Mesenchymal stem cell (in vitro differentiated cells and primary cell): ENCODE measurements around the gene INSIG1.

Experiments
- DNase-seq: peaks from one replicate; pipeline ENCODE4 v3.0.0-alpha.2; 2013
- H2AFZ ChIP-seq: one replicate; pipeline ENCODE4 v1.6.1; 2013; ENCODE audit warnings: low read depth, mild to moderate bottlenecking, control low read depth, inconsistent platforms, low read length, moderate library complexity
- H2AK5ac ChIP-seq: 2 replicates; pipeline ENCODE4 v1.6.1; 2013; ENCODE audit warnings: low read length, moderate library complexity, mild to moderate bottlenecking, inconsistent platforms; ENCODE audit not compliant: severe bottlenecking
- H2BK120ac ChIP-seq: one replicate; pipeline ENCODE4 v1.6.1; 2013; ENCODE audit warnings: low read depth, mild to moderate bottlenecking, inconsistent platforms, low read length, moderate library complexity
- H2BK12ac ChIP-seq, 2 experiments: one replicate each; pipeline ENCODE4 v1.6.1; 2013; ENCODE audit warnings: inconsistent platforms in 2 of 2, low read length in 2 of 2, mild to moderate bottlenecking in 2 of 2, moderate library complexity in 2 of 2, control low read depth in 1 of 2
- H2BK15ac ChIP-seq: one replicate; pipeline ENCODE4 v1.6.1; 2013; ENCODE audit warnings: mild to moderate bottlenecking, low read depth, inconsistent platforms; ENCODE audit not compliant: poor library complexity, severe bottlenecking
- H2BK5ac ChIP-seq: 2 replicates; pipeline ENCODE4 v1.6.1; 2013; ENCODE audit warnings: low read depth, mild to moderate bottlenecking, low read length, control low read depth, inconsistent platforms; ENCODE audit not compliant: poor library complexity, severe bottlenecking
- H3K14ac ChIP-seq, 2 experiments: one replicate each; pipeline ENCODE4 v1.6.1; 2013; ENCODE audit warnings: inconsistent platforms in 2 of 2, low read length in 2 of 2, control low read depth in 1 of 2, mild to moderate bottlenecking in 1 of 2, moderate library complexity in 1 of 2
- H3K18ac ChIP-seq, 2 experiments: one replicate each; pipeline ENCODE4 v1.6.1; 2013; ENCODE audit warnings: inconsistent platforms in 2 of 2, low read length in 2 of 2, control low read depth in 1 of 2, low read depth in 1 of 2, mild to moderate bottlenecking in 1 of 2
- H3K23ac ChIP-seq, 2 experiments: one replicate each; pipeline ENCODE4 v1.6.1; 2013; ENCODE audit warnings: inconsistent platforms in 2 of 2, low read length in 2 of 2, mild to moderate bottlenecking in 2 of 2, moderate library complexity in 2 of 2, control low read depth in 1 of 2
- H3K27ac ChIP-seq: 2 replicates; pipeline ENCODE4 v1.5.1; 2013; ENCODE audit warnings: mild to moderate bottlenecking, moderate library complexity, low read length, control low read depth, inconsistent platforms; ENCODE audit not compliant: poor library complexity, severe bottlenecking
- H3K27me3 ChIP-seq, 2 experiments: 2 replicates each; pipeline versions ENCODE4 v1.6.1 to v1.7.0; 2013; ENCODE audit warnings: low read length in 2 of 2, mild to moderate bottlenecking in 2 of 2, moderate library complexity in 2 of 2, control low read depth in 1 of 2, inconsistent platforms in 1 of 2; ENCODE audit not compliant: control insufficient read depth in 1 of 2, insufficient read depth in 1 of 2
- H3K36me3 ChIP-seq, 2 experiments: 2 replicates each; pipeline versions ENCODE4 v1.6.1 to v1.7.0; 2013; ENCODE audit warnings: low read length in 2 of 2, control low read depth in 1 of 2, inconsistent platforms in 1 of 2, low read depth in 1 of 2, mild to moderate bottlenecking in 1 of 2; ENCODE audit not compliant: insufficient read depth in 2 of 2, control insufficient read depth in 1 of 2
- H3K4ac ChIP-seq, 2 experiments: one replicate each; pipeline ENCODE4 v1.6.1; 2013; ENCODE audit warnings: inconsistent platforms in 2 of 2, low read length in 2 of 2, mild to moderate bottlenecking in 2 of 2, moderate library complexity in 2 of 2, control low read depth in 1 of 2, low read depth in 1 of 2
- H3K4me1 ChIP-seq: 2 replicates; pipeline ENCODE4 v1.6.1; 2013; ENCODE audit warnings: low read depth, low read length, control low read depth; ENCODE audit not compliant: control insufficient read depth, insufficient read depth
- H3K4me2 ChIP-seq: 2 replicates; pipeline ENCODE4 v1.6.1; 2013; ENCODE audit warnings: low read length, mild to moderate bottlenecking, inconsistent platforms; ENCODE audit not compliant: poor library complexity, severe bottlenecking
- H3K4me3 ChIP-seq, 2 experiments: 2 replicates each; pipeline versions ENCODE4 v1.5.1 to v1.7.0; 2013; ENCODE audit warnings: low read length in 2 of 2, mild to moderate bottlenecking in 2 of 2, control low read depth in 1 of 2, low read depth in 1 of 2; ENCODE audit not compliant: insufficient read depth in 1 of 2
- H3K79me1 ChIP-seq: replicated peaks from 2 replicates; pipeline ENCODE4 v1.6.1; 2013; ENCODE audit warnings: mild to moderate bottlenecking, control low read depth, low read length, inconsistent platforms; ENCODE audit not compliant: poor library complexity, severe bottlenecking
- H3K9ac ChIP-seq: 2 replicates; pipeline ENCODE4 v1.7.0; 2013; ENCODE audit warnings: mild to moderate bottlenecking, low read length, moderate library complexity
- H3K9me3 ChIP-seq: 2 replicates; pipeline ENCODE4 v1.7.0; 2013; ENCODE audit warnings: mild to moderate bottlenecking, low read length; ENCODE audit not compliant: control insufficient read depth
- H4K8ac ChIP-seq: one replicate; pipeline ENCODE4 v1.6.1; 2013; ENCODE audit warnings: inconsistent platforms, mild to moderate bottlenecking, low read length, moderate library complexity
- H4K91ac ChIP-seq: one replicate; pipeline ENCODE4 v1.6.1; 2013; ENCODE audit warnings: mild to moderate bottlenecking, low read length, inconsistent platforms
- WGBS: methylation state at CpG from one replicate; pipeline ENCODE4 v1.1.7; 2013; ENCODE audit warnings: mixed read lengths; 5-methylcytosine and 5-hydroxymethylcytosine counted together

INSIG1 gene

DNA sequence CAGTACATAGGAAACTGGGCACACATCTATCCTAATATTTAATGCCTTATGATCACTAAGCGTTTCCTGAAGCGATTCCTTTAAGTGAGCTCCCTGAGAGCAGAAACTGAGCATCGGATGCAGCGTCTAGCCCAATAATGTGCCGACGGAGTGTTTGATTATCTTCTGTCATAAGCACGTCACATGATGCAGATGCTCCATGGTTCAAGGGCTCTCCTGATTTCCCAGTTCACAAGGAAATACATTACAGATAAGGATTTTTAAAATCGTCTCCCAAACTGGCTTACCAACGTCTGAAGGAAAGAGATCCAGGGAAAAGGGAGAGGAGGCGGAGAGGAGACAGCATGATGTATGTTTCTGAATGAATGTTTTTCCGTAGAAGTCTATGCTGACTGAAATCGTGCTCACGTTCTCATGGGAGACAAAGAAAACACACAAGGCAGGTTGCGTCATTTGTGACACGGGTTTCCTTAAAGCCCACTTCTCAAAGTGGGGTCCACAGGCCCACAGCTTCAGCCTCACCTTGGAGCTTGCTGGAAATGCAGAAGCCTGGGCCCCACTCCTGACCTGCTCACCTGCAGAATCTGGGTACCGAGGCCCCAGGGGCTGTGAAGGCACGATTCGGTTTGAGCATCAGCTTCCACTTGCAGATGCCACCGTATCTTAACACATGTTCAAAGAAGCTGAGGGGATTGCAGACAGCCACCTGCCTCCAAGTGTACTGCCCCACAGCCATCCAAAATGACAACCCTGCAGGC, 21.5 kb upstream of the INSIG1 start:
- no peak overlapping the region for H2BK12ac ChIP-seq
- no peak overlapping the region for H3K9ac ChIP-seq
- H3K18ac ChIP-seq, result no peak overlapping the region
- no peak overlapping the region for H2BK120ac ChIP-seq
- no peak for DNase-seq
- no peak overlapping the region for H3K4ac ChIP-seq
- H3K23ac ChIP-seq, result no peak overlapping the region
- no peak overlapping the region for H3K14ac ChIP-seq
- H4K8ac ChIP-seq, result no peak overlapping the region
- H2AK5ac ChIP-seq, result no peak overlapping the region
- WGBS, result 90% methylated on average over 19 of the region's 19 CpGs
- H3K9me3 ChIP-seq, result no peaks in the 10 kb centered on the region
- H3K27me3 ChIP-seq, result peaks cover 2 to 23% of the 10 kb centered on the region in 2 experiments
- H3K4me3 ChIP-seq, result no peak overlapping the region
- no peak overlapping the region for H3K4me2 ChIP-seq
- no peak overlapping the region for H2BK15ac ChIP-seq
- no peaks in the 10 kb centered on the region for H3K36me3 ChIP-seq
- no peaks in the 10 kb centered on the region for H3K79me1 ChIP-seq
- no peak overlapping the region for H2BK5ac ChIP-seq
- H2AFZ ChIP-seq, result no peak overlapping the region
- no peak overlapping the region for H4K91ac ChIP-seq
- no peak overlapping the region for H3K27ac ChIP-seq
- H3K4me1 ChIP-seq, result no peaks in the 10 kb centered on the region

DNA sequence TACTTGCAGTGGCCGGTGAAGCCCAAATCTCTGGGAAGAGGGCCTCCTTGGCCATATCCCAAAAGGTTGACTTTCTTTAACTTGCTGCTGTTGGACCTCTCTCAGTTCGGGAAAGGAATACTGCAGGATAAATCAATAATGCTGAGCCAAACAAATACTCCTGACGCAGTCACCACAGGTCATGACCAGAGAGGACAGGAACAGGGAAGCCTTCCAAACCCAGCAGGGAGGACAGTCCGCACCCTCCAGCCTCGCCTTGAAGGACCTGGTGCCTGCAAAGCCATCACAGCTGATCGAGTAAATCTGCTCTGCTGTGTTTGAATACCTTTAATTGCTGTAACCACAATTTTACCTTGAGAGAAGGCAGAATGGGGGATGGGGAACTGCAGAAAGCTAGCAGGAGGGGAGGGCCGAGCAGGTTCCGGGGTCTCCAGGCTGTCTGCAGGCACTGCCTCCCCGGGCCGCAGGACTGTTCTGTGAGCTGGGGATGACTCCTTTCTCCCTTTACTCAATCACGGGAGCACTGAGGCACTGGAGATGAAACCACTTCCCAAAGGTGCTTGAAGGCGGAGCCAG, 20.8 kb upstream of the INSIG1 start:
- Histone ChIP-seq H2BK120ac (no peak overlapping the region), H2BK12ac (no peak overlapping the region), H3K4me1 (no peaks in the 10 kb centered on the region), H3K18ac (no peak overlapping the region), H2AFZ (no peak overlapping the region), H3K36me3 (no peaks in the 10 kb centered on the region), H3K79me1 (no peaks in the 10 kb centered on the region), H3K4me2 (no peak overlapping the region), H3K27ac (no peak overlapping the region), H3K9me3 (no peaks in the 10 kb centered on the region), H3K14ac (no peak overlapping the region), H3K27me3 (peaks cover 5 to 28% of the 10 kb centered on the region in 2 experiments), H2BK5ac (no peak overlapping the region), H2AK5ac (no peak overlapping the region), H3K4ac (no peak overlapping the region), H4K91ac (no peak overlapping the region), H3K4me3 (no peak overlapping the region), H3K9ac (no peak overlapping the region), H2BK15ac (no peak overlapping the region), H4K8ac (no peak overlapping the region), H3K23ac (no peak overlapping the region)
- DNase-seq, result no peak
- WGBS, result 89% methylated on average over 10 of the region's 12 CpGs

- Histone ChIP-seq H2BK120ac (no peak overlapping the region), H3K79me1 (no peaks in the 10 kb centered on the region), H3K9ac (no peak overlapping the region), H4K91ac (no peak overlapping the region), H3K4me1 (no peaks in the 10 kb centered on the region), H3K18ac (no peak overlapping the region), H3K27ac (no peak overlapping the region), H2BK15ac (no peak overlapping the region), H3K27me3 (peaks cover 5 to 28% of the 10 kb centered on the region in 2 experiments), H2BK5ac (no peak overlapping the region), H2AK5ac (no peak overlapping the region), H4K8ac (no peak overlapping the region), H3K36me3 (no peaks in the 10 kb centered on the region), H3K4ac (no peak overlapping the region), H3K23ac (no peak overlapping the region), H3K4me3 (no peak overlapping the region), H2AFZ (no peak overlapping the region), H3K4me2 (no peak overlapping the region), H2BK12ac (no peak overlapping the region), H3K14ac (no peak overlapping the region), H3K9me3 (no peaks in the 10 kb centered on the region)
- 91% methylated on average over 8 of the region's 10 CpGs for WGBS
- no peak for DNase-seq
Measured at GRCh38 chr7:155277385-155277994, 20.2 kb upstream of the INSIG1 start.

DNA sequence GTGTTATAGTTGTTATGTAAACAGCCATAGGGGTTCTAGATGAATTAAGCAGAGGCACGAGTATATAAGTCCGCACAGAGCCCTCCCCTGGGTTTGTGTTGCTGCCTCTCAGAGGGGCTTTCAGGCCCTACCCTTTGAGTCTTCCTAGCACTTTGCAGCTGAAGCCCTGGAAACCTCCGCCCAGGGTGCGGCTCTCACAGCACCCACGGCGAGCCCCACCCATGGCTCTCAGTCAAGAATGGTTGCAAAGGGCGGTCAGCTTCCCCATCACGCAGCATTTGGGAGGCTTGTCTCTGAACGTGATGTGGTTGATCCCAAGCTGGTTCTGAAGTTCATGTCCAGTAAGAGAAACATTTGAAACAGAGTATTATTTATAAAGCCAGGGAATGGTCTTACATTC, 18.8 kb upstream of the INSIG1 start:
- H3K27ac ChIP-seq, result no peak overlapping the region
- no peaks in the 10 kb centered on the region for H3K4me1 ChIP-seq
- H3K4me2 ChIP-seq, result no peak overlapping the region
- H3K36me3 ChIP-seq, result no peaks in the 10 kb centered on the region
- no peak overlapping the region for H3K23ac ChIP-seq
- 93% methylated on average over 9 of the region's 9 CpGs for WGBS
- no peak overlapping the region for H3K4me3 ChIP-seq
- H3K9me3 ChIP-seq, result no peaks in the 10 kb centered on the region
- no peak overlapping the region for H2BK5ac ChIP-seq
- H4K8ac ChIP-seq, result no peak overlapping the region
- H3K27me3 ChIP-seq, result peaks cover 5 to 28% of the 10 kb centered on the region in 2 experiments
- DNase-seq, result no peak
- no peak overlapping the region for H4K91ac ChIP-seq
- H3K4ac ChIP-seq, result no peak overlapping the region
- no peaks in the 10 kb centered on the region for H3K79me1 ChIP-seq
- H3K18ac ChIP-seq, result no peak overlapping the region
- no peak overlapping the region for H3K9ac ChIP-seq
- H2BK120ac ChIP-seq, result no peak overlapping the region
- H2AFZ ChIP-seq, result no peak overlapping the region
- no peak overlapping the region for H2BK15ac ChIP-seq
- H3K14ac ChIP-seq, result no peak overlapping the region
- no peak overlapping the region for H2AK5ac ChIP-seq
- H2BK12ac ChIP-seq, result no peak overlapping the region
